Measurements from ENCODE around the gene BMPR1A.
A peak's percentile ranks its signal among the peaks of the same experiment; 100 is the strongest.
"Not testable (repeated sequence)": the region's sequence is repeated elsewhere in the genome, so short reads cannot be mapped to it uniquely, and the experiment has no call there.

The BMPR1A gene

DNA sequence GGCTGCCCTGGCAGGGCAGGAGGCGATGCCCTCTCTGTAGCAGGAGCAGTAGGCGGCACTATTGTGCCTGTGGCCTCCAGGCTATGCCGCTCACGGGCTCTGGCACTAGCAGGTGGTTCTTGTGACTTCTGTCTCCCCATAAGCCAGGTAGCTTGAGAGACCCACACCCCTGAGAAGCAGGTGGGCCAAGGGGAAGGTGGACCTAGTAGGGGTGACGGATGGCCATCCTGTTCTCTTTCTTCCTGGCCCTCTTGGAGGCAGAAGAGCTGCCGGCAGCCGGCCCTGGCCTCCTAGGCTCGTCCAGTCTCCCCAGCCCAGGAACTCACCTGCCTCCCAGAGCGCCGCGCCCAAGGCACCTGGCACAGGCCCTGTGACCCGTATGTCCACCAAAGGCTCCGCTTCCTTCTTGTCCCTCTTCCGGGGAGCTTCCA is 185.6 kb downstream of the BMPR1A start:
- peak in 5 of 42 donors; percentile 0 to 39 (median 24) for DNase-seq
- intact Hi-C loops (cut with DNase I), result no loop called here

GRCh38 chr10:86942441-86943315 is 186.3 kb downstream of the BMPR1A start:
- intact Hi-C loops (cut with DNase I), result no loop called here
- peak in 13 of 42 donors; percentile 4 to 36 (median 14) for DNase-seq

- DNase-seq, result peak in 10 of 42 donors; percentile 7 to 39 (median 17)
- intact Hi-C loops (cut with DNase I), result no loop called here
Measured at GRCh38 chr10:86943316-86944030, 187.1 kb downstream of the BMPR1A start.

- peak in 12 of 42 donors; percentile 5 to 37 (median 12) for DNase-seq
- intact Hi-C loops (cut with DNase I), result no loop called here
Measured at GRCh38 chr10:86944031-86944419, 187.6 kb downstream of the BMPR1A start.

DNA sequence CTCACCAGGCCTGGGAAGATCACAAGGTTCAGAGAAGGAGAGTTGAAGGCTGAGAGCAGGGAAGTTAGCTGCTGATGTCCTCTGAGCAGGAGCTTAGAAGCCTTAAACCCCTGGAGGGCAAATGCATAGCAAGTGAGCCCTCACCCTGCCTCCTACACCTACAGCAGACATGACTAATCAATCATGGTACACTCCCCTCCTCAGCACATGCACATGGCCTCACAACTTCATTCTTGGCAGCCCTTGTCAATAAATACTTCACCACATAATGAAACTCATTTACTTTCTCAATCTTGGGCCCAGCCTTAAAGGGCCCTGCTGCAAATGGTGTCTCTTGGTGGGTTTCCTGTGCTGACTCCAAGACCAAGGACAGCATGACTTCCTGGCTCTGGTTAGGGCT is 188.1 kb downstream of the BMPR1A start:
- intact Hi-C loops (cut with DNase I), result no loop called here
- DNase-seq, result peak in 5 of 42 donors; percentile 3 to 21 (median 8)

GRCh38 chr10:86944907-86945306 is 188.5 kb downstream of the BMPR1A start:
- peak in 11 of 42 donors; percentile 4 to 33 (median 6) for DNase-seq
- intact Hi-C loops (cut with DNase I), result no loop called here

GRCh38 chr10:86945361-86946212 is 189.2 kb downstream of the BMPR1A start:
- intact Hi-C loops (cut with DNase I), result no loop called here
- DNase-seq, result peak in 17 of 42 donors; percentile 15 to 71 (median 35)

- intact Hi-C loops (cut with DNase I), result no loop called here
- peak in 16 of 42 donors; percentile 12 to 67 (median 34) for DNase-seq
Measured at GRCh38 chr10:86946213-86947155, 190.1 kb downstream of the BMPR1A start.

DNA sequence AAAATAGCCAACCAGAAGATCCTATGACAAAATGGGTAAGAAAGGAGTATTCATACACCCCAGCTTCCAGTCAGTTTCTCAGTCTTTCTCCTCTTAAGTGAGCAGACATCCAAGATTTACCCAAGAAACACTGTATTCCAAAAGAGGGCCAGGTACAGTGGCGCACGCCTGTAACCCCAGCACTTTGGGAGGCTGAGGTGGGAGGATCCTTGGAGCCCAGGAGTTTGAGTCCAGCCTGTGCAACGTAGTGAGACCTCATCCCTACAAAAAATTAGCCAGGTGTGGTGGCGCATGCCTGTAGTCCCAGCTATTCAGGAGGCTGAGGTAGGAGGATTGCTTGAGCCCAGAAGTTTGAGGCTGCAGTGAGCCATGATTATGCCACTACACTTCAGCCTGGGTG is 191.4 kb downstream of the BMPR1A start:
- DNase-seq, result peak in 3 of 42 donors; percentile 2 to 12 (median 2)
- intact Hi-C loops (cut with DNase I), result not testable (repeated sequence)

- DNase-seq, result peak in 1 of 42 donors; percentile 0
Measured at GRCh38 chr10:86950349-86950748, 193.9 kb downstream of the BMPR1A start.

GRCh38 chr10:86951184-86951761 is 194.9 kb downstream of the BMPR1A start:
- no peak for DNase-seq
- intact Hi-C loops (cut with DNase I), result no loop called here

More at GRCh38 chr10:86950349-86950748, 193.9 kb downstream of the BMPR1A start:
- intact Hi-C loops (cut with DNase I), result no loop called here

GRCh38 chr10:86952106-86952505 is 195.7 kb downstream of the BMPR1A start:
- intact Hi-C loops (cut with DNase I), result no loop called here
- DNase-seq, result no peak

DNA sequence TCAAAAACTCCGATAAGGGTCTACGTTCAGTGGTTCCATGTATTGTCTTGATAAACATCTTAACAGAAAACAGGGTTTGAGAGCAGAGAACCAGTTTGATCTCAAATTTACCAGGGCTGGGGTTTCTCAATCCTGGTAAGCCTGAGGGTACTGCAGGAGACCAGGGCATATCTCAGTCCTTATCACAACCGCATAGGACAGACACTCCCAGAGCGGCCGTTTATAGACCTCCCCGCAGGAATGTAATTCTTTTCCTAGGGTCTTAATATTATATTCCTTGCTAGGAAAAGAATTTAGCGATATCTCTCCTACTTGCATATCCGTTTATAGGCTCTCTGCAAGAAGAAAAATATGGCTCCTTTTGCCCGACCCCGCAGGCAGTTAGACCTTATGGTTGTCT is 196.3 kb downstream of the BMPR1A start:
- intact Hi-C loops (cut with DNase I); DNase-seq: not testable (repeated sequence)

DNA sequence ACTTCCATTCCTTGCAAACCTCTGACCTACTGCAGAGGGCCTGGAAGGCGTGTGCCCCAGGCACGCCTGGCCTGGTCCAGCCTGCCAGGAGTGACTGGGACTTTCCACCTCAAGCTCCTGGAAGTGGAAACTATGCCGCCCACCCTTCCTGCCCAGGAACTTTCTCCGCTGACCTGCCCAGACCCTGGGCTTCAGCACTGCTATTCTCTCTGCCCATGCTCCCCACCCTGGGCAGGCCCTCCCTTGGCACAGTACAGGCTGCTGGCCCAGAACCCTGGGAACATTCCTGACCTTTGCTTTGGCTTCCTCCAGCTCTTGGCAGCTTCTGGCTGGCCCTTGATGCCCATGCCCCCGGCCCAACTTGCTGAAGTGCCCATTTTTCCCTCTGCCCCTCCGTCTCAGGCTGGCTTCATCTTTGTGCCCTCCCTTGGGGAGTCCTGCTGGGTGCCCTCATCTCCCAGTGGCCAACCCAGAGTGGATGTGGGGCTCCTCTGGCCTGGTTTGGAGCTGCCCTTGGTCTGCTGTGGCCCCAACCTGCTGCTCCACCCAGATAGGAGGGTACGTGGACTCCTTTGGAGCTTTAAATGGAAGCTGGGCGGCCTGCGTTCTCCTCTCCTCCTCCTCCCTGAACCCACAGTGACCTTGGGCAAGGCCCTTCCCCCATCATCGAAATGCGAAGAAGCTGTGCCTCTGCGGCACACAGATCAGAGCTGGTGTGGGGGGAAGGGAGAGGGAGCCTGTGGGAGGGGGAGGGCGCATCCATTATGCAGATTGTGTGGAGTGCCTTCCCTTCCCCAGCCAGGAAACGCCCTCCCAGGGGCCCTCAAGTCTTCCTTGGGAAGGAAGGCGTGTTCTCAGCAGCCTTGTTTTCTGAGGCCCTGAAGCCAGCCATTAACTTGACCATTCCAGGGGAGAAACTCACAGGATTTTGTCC is 197.6 kb downstream of the BMPR1A start:
- peak in 14 of 42 donors; percentile 23 to 68 (median 42) for DNase-seq
- intact Hi-C loops (cut with DNase I), result no loop called here

GRCh38 chr10:86954681-86955500 is 198.5 kb downstream of the BMPR1A start:
- intact Hi-C loops (cut with DNase I), result no loop called here
- DNase-seq, result no peak
